Measurements from ENCODE around the gene RBMS3. TPM values are rescaled to one million over a fixed set of nuclear protein-coding genes. Genes with fewer than 3 reads are reported as not detected.

RBMS3 gene
- total RNA-seq, 1 donor from 2014 or later = 65.1 TPM

- Mint-ChIP-seq H3K27me3 (ENCODE audit: unreplicated experiment) (no peaks in the 10 kb centered on the region), H3K4me1 (ENCODE audit: low read depth, unreplicated experiment) (peaks cover 7% of the 10 kb centered on the region), H3K36me3 (ENCODE audit: unreplicated experiment) (no peaks in the 10 kb centered on the region), H3K9me3 (ENCODE audit: unreplicated experiment) (no peaks in the 10 kb centered on the region), H3K4me3 (ENCODE audit: unreplicated experiment) (no peak overlapping the region), H3K27ac (ENCODE audit: unreplicated experiment) (no peak overlapping the region)
- TF ChIP-seq, protein P1, sequence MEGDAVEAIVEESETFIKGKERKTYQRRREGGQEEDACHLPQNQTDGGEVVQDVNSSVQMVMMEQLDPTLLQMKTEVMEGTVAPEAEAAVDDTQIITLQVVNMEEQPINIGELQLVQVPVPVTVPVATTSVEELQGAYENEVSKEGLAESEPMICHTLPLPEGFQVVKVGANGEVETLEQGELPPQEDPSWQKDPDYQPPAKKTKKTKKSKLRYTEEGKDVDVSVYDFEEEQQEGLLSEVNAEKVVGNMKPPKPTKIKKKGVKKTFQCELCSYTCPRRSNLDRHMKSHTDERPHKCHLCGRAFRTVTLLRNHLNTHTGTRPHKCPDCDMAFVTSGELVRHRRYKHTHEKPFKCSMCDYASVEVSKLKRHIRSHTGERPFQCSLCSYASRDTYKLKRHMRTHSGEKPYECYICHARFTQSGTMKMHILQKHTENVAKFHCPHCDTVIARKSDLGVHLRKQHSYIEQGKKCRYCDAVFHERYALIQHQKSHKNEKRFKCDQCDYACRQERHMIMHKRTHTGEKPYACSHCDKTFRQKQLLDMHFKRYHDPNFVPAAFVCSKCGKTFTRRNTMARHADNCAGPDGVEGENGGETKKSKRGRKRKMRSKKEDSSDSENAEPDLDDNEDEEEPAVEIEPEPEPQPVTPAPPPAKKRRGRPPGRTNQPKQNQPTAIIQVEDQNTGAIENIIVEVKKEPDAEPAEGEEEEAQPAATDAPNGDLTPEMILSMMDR (IDR thresholded peaks at IDR 0.05; ENCODE audit: partially characterized antibody, unreplicated experiment) = no peak
- no peak for DNase-seq
Measured at GRCh38 chr3:29933802-29934490, 653.1 kb downstream of the RBMS3 start.

- TF ChIP-seq, protein P1 (IDR thresholded peaks at IDR 0.05; ENCODE audit: partially characterized antibody, unreplicated experiment) = no peak
- Mint-ChIP-seq H3K27me3 (ENCODE audit: unreplicated experiment) (no peaks in the 10 kb centered on the region), H3K9me3 (ENCODE audit: unreplicated experiment) (no peaks in the 10 kb centered on the region)
Measured at GRCh38 chr3:29934751-29935150, 653.9 kb downstream of the RBMS3 start.

DNA sequence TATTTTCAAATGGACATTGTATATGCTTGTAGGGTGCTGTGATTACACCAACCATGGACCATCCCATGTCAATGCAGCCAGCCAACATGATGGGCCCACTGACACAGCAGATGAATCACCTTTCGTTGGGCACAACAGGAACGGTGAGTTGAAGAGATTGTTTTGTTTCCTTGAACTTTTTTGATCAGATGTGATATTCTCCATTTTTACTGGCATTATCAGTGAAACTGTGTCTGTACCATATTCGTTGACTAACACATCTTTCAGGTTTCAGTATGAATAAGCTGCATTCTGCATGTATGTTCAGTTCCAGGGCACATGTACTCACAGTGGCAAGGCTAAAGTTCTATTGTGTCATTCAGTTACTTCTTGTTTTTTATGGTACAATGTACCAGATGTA, 655.2 kb downstream of the RBMS3 start:
- Mint-ChIP-seq H3K36me3 (ENCODE audit: unreplicated experiment) (no peaks in the 10 kb centered on the region), H3K9me3 (ENCODE audit: unreplicated experiment) (no peaks in the 10 kb centered on the region), H3K27me3 (ENCODE audit: unreplicated experiment) (no peaks in the 10 kb centered on the region)

More at GRCh38 chr3:29934751-29935150, 653.9 kb downstream of the RBMS3 start:
- no peak overlapping the region for H3K4me3 Mint-ChIP-seq (ENCODE audit: unreplicated experiment)
- H3K36me3 Mint-ChIP-seq (ENCODE audit: unreplicated experiment) = no peaks in the 10 kb centered on the region
- peaks cover 7% of the 10 kb centered on the region for H3K4me1 Mint-ChIP-seq (ENCODE audit: low read depth, unreplicated experiment)
- no peak overlapping the region for H3K27ac Mint-ChIP-seq (ENCODE audit: unreplicated experiment)
- DNase-seq = no peak

GRCh38 chr3:29936766-29937165, 655.9 kb downstream of the RBMS3 start:
- H3K9me3 Mint-ChIP-seq (ENCODE audit: unreplicated experiment) = no peaks in the 10 kb centered on the region
- no peak for DNase-seq
- H3K36me3 Mint-ChIP-seq (ENCODE audit: unreplicated experiment) = no peaks in the 10 kb centered on the region
- no peaks in the 10 kb centered on the region for H3K27me3 Mint-ChIP-seq (ENCODE audit: unreplicated experiment)
- H3K27ac Mint-ChIP-seq (ENCODE audit: unreplicated experiment) = no peak overlapping the region
- TF ChIP-seq, protein P1 (IDR thresholded peaks at IDR 0.05; ENCODE audit: partially characterized antibody, unreplicated experiment) = no peak
- H3K4me3 Mint-ChIP-seq (ENCODE audit: unreplicated experiment) = no peak overlapping the region
- peaks cover 7% of the 10 kb centered on the region for H3K4me1 Mint-ChIP-seq (ENCODE audit: low read depth, unreplicated experiment)

More for the DNA sequence above, 655.2 kb downstream of the RBMS3 start:
- TF ChIP-seq, protein P1 (IDR thresholded peaks at IDR 0.05; ENCODE audit: partially characterized antibody, unreplicated experiment) = no peak
- Mint-ChIP-seq H3K27ac (ENCODE audit: unreplicated experiment) (no peak overlapping the region), H3K4me3 (ENCODE audit: unreplicated experiment) (no peak overlapping the region), H3K4me1 (ENCODE audit: low read depth, unreplicated experiment) (peaks cover 7% of the 10 kb centered on the region)
- no peak for DNase-seq

DNA sequence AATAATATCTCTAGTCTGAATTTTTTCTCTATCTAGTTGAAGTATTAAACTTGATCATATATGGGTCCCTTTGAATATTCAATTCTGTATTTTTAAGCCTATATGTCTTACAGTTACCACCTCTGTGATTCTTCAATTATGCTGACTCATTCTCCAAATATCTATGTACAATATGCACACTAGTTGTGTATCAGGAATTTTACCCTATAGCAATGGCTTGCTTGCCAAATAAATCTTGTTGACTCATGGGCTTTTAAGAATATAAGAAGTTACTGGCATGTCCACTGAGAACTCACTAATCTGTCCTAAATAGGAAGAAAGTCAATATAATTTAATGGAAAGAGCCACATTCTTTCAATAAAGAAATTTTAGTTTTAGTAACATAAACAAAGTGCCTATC, 656.3 kb downstream of the RBMS3 start:
- H3K9me3 Mint-ChIP-seq (ENCODE audit: unreplicated experiment) = no peaks in the 10 kb centered on the region
- no peaks in the 10 kb centered on the region for H3K27me3 Mint-ChIP-seq (ENCODE audit: unreplicated experiment)
- H3K4me3 Mint-ChIP-seq (ENCODE audit: unreplicated experiment) = no peak overlapping the region
- peaks cover 7% of the 10 kb centered on the region for H3K4me1 Mint-ChIP-seq (ENCODE audit: low read depth, unreplicated experiment)
- no peaks in the 10 kb centered on the region for H3K36me3 Mint-ChIP-seq (ENCODE audit: unreplicated experiment)
- DNase-seq = no peak
- TF ChIP-seq, protein P1 (IDR thresholded peaks at IDR 0.05; ENCODE audit: partially characterized antibody, unreplicated experiment) = no peak
- no peak overlapping the region for H3K27ac Mint-ChIP-seq (ENCODE audit: unreplicated experiment)
